ENCODE data around the gene AHNAK. TPM values are rescaled to one million over a fixed set of nuclear protein-coding genes. Genes with fewer than 3 reads are reported as not detected.
A peak's percentile ranks its signal among the peaks of the same experiment; 100 is the strongest.
"Not testable (repeated sequence)": the region's sequence is repeated elsewhere in the genome, so short reads cannot be mapped to it uniquely, and the experiment has no call there.

AHNAK gene
- total RNA-seq, 2 donors from 2014 or later = 155 to 336 TPM

- no peaks in the 10 kb centered on the region for H3K9me3 Mint-ChIP-seq
- no peaks in the 10 kb centered on the region for H3K27me3 Mint-ChIP-seq
- ATAC-seq (replicated peaks) = no peak
- H3K27ac Mint-ChIP-seq = no peak overlapping the region
- H3K4me3 Mint-ChIP-seq = no peak overlapping the region
- peaks cover 82% of the 10 kb centered on the region for H3K36me3 Mint-ChIP-seq (ENCODE audit: low read depth)
- H3K4me1 Mint-ChIP-seq = peaks cover 10% of the 10 kb centered on the region
These were observed 31.9 kb upstream of the AHNAK start for GRCh38 chr11:62578541-62578940.

DNA sequence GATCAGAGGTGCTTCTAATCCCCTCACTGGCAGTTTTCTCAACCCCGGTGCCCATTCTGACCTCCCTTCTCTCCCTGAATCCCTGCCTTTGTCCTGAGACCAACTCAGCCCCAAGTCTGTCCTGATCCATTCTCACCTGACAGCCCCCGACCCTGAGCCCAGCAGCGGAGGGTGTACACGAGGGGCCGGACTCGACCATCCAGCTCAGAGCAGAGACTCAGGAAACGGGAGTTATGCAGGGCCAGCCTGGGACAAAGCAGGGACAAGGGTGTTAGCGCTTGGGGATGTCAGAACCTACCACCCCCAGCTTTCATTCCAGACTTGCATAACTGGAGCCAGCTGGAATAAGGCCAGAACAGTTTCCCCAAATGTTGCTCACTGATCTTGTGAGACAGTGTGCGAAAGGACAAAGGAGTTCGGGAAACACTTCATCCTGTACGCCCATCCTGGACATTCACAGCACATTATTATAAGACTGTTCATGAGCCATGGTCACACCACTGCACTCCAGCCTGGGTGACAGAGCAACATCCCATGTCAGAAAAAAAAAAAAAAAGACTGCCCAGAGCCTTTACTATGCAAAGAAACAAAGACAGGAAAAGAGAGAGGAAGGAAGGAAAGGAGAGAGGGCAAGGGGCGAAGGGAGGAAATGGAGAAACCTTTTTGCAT is 30.6 kb upstream of the AHNAK start:
- ATAC-seq (replicated peaks) = no peak
- H3K4me3 Mint-ChIP-seq = no peak overlapping the region
- H3K27ac Mint-ChIP-seq = peak overlapping the region; percentile 8
- H3K9me3 Mint-ChIP-seq = no peaks in the 10 kb centered on the region
- H3K27me3 Mint-ChIP-seq = no peaks in the 10 kb centered on the region
- peaks cover 82% of the 10 kb centered on the region for H3K36me3 Mint-ChIP-seq (ENCODE audit: low read depth)
- H3K4me1 Mint-ChIP-seq = peaks cover 17% of the 10 kb centered on the region

- Mint-ChIP-seq H3K27me3 (no peaks in the 10 kb centered on the region), H3K9me3 (no peaks in the 10 kb centered on the region), H3K27ac (peak overlapping the region; percentile 98), H3K4me3 (peak overlapping the region; percentile 98), H3K36me3 (ENCODE audit: low read depth) (peaks cover 82% of the 10 kb centered on the region), H3K4me1 (peaks cover 30% of the 10 kb centered on the region)
- no peak for ATAC-seq (replicated peaks)
These were observed 29.2 kb upstream of the AHNAK start for GRCh38 chr11:62575837-62576236.

DNA sequence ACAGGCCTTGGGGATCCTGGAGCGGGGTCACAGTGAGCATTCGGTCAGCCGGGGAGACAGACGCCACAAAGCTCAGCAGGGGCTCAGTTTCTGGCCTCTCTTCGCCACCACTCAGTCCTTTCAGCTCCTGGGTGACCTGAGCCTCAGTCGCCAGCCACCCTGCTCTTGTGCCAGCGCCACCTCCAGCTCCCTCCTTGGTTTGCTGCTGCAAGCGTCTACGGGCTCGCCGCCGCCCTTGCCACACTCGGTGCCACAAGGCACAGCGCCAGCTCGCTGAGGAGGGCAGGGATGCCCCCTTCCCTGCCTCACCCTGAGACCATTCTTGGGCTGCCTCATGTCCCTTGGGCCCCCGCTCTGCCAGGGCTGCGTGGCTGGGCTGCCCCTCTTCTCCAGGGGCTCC is 28.6 kb upstream of the AHNAK start:
- Mint-ChIP-seq H3K27ac (peak overlapping the region; percentile 98), H3K36me3 (ENCODE audit: low read depth) (peaks cover 86% of the 10 kb centered on the region)
- ATAC-seq (replicated peaks) = no peak

DNA sequence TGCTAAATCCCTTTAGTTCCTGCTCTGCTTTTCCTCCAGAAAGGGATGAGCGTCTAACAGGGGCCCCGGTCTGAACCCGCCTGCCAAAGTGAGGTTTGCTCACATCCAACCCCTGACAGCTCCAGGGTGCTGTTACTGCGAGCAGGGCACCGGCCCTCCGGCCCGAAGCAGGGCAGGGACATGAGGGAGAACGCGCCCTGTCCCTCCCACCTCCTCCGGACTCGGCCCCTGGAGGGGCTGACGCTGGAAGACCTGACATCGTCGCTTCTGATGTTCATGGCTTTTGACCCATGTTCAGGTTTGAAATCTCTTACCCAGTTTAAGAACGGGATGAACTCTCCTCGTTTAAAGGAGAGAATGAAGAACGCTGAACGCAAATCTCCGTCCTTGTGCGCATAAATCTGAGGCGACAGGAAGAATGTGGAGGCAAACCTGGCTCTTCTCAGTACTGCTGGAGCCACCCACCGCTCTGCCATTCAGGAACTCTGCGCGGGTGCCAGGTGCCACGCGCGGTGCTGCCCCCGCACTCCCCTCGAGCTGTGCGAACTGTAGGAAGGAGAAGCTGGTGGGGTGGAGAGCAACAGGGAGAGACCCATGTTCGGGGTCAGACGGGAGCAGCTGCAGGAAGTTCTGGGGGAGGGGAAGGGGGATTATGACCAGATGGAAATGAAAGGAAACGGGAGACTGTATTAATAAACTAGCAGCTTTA is 27.9 kb upstream of the AHNAK start:
- ATAC-seq (replicated peaks) = peak; percentile 22
- H3K4me3 Mint-ChIP-seq = peak overlapping the region; percentile 98
- H3K9me3 Mint-ChIP-seq = no peaks in the 10 kb centered on the region
- peak overlapping the region; percentile 98 for H3K27ac Mint-ChIP-seq
- H3K27me3 Mint-ChIP-seq = no peaks in the 10 kb centered on the region
- H3K4me1 Mint-ChIP-seq = peaks cover 33% of the 10 kb centered on the region
- H3K36me3 Mint-ChIP-seq (ENCODE audit: low read depth) = peaks cover 93% of the 10 kb centered on the region

More for the DNA sequence above, 28.6 kb upstream of the AHNAK start:
- Mint-ChIP-seq H3K4me1 (peaks cover 33% of the 10 kb centered on the region), H3K27me3 (no peaks in the 10 kb centered on the region), H3K9me3 (no peaks in the 10 kb centered on the region), H3K4me3 (peak overlapping the region; percentile 98)

DNA sequence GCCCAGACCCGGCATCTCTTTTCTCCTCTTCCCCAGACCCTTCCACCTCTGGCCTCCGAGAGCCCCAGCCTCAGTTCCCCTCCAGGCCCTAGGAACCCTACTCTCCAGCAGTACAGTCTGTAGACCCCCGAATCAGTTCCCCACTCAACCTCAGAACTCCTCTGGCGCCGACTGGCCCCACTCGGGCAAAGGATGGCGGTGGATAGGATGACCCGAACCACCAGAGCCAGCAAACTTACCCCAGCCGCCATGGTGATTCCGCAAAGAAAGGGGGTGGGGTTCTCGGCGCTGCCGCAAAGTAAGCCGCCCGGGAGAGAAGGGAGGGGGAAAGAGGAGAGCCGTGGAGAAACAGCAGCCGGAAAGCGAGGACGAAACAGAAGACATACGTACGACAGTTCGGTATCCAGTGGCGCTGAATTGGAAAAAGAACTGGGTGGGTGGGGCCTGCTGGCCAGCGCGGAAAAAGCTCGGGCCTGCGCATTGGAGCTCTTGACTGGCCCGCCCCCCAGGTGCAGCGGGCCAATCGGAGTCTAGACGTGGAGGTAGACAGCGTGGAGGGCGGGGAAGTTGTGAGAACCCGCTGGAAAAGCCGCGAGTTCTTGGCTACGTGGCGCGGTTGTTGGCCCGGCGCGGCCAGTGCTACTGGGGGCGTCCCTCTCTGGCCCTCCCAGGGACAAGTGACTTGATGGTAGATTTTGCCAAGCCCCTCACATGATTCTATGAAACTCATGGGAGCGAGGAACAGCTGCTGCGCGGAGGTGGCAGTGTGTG is 27.2 kb upstream of the AHNAK start, which contains the start of gene EEF1G:
EEF1G (minus strand) TSS at position 300 of the 771 bp plus-strand sequence; CDS start at position 251, 49 bp downstream.
- no peaks in the 10 kb centered on the region for H3K9me3 Mint-ChIP-seq
- peak within 1 kb of the TSS; percentile 98 for H3K27ac Mint-ChIP-seq
- H3K36me3 Mint-ChIP-seq (ENCODE audit: low read depth) = peaks cover 99% of the 10 kb centered on the region
- peak within 1 kb of the TSS; percentile 98 for H3K4me3 Mint-ChIP-seq
- H3K27me3 Mint-ChIP-seq = no peaks in the 10 kb centered on the region
- peaks cover 33% of the 10 kb centered on the region for H3K4me1 Mint-ChIP-seq
- peak; percentile 95 for ATAC-seq (replicated peaks)

- H3K4me1 Mint-ChIP-seq = peaks cover 33% of the 10 kb centered on the region
- peak overlapping the region; percentile 98 for H3K4me3 Mint-ChIP-seq
- no peaks in the 10 kb centered on the region for H3K27me3 Mint-ChIP-seq
- peaks cover 99% of the 10 kb centered on the region for H3K36me3 Mint-ChIP-seq (ENCODE audit: low read depth)
- H3K27ac Mint-ChIP-seq = peak overlapping the region; percentile 98
- no peaks in the 10 kb centered on the region for H3K9me3 Mint-ChIP-seq
- ATAC-seq (replicated peaks) = no peak
These were observed 26.5 kb upstream of the AHNAK start for GRCh38 chr11:62573006-62573591.

- peak overlapping the region; percentile 98 for H3K4me3 Mint-ChIP-seq
- H3K36me3 Mint-ChIP-seq (ENCODE audit: low read depth) = peaks cover 99% of the 10 kb centered on the region
- H3K9me3 Mint-ChIP-seq = no peaks in the 10 kb centered on the region
- ATAC-seq (replicated peaks) = no peak
- H3K27me3 Mint-ChIP-seq = no peaks in the 10 kb centered on the region
- peak overlapping the region; percentile 98 for H3K27ac Mint-ChIP-seq
- H3K4me1 Mint-ChIP-seq = peaks cover 34% of the 10 kb centered on the region
These were observed 25.8 kb upstream of the AHNAK start for GRCh38 chr11:62572431-62572830.

DNA sequence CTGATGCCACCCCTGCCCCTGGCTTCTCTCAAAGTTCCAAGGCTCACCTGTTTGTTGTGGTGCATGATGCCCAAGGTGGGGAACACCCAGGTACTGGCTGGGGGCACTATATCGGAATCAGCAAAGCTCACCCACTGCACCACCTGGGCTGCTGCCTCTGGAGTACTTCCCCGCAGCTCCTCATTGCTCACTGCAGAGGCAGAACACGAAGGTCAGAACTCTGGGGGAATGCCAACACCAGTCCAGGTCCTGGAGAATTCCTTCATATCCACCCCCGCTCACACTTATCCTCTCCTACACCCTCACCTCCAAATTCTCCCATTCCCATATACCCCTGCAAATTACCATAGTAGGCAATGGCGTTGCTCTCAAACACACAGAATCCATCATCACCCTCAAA is 24.9 kb upstream of the AHNAK start:
- Mint-ChIP-seq H3K36me3 (ENCODE audit: low read depth) (peaks cover 99% of the 10 kb centered on the region), H3K4me1 (peaks cover 41% of the 10 kb centered on the region), H3K4me3 (peak overlapping the region; percentile 98), H3K27ac (peak overlapping the region; percentile 98)
- H3K9me3 Mint-ChIP-seq; ATAC-seq (replicated peaks); H3K27me3 Mint-ChIP-seq: not testable (repeated sequence)

GRCh38 chr11:62570903-62571302 is 24.3 kb upstream of the AHNAK start:
- Mint-ChIP-seq H3K4me1 (peaks cover 41% of the 10 kb centered on the region), H3K36me3 (ENCODE audit: low read depth) (peaks cover 100% of the 10 kb centered on the region), H3K27ac (peak overlapping the region; percentile 98), H3K4me3 (peak overlapping the region; percentile 98)
- H3K27me3 Mint-ChIP-seq; H3K9me3 Mint-ChIP-seq; ATAC-seq (replicated peaks): not testable (repeated sequence)

DNA sequence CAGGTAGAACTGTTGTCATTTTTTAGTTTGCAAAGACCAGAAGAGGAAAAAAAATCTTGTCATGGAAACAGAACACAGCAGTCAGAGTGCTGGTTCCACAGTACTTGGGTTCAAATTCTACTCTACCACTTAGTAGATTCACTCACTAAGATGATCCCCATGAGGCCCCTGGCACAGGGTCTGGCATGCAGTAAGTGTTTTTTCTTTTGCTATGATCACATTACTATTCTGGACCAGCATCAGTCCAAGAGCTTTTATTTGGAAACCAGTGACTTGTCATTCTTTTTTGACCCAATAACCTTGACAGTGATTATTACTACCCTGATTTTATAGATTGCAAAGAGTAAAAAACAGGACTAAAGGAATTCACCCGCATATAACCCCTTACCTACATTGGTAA is 23.0 kb upstream of the AHNAK start:
- Mint-ChIP-seq H3K27ac (no peak overlapping the region), H3K4me3 (peak overlapping the region; percentile 98), H3K36me3 (ENCODE audit: low read depth) (peaks cover 100% of the 10 kb centered on the region)

GRCh38 chr11:62567018-62567633 is 20.5 kb upstream of the AHNAK start:
- no peaks in the 10 kb centered on the region for H3K27me3 Mint-ChIP-seq
- peak overlapping the region; percentile 77 for H3K4me3 Mint-ChIP-seq
- H3K9me3 Mint-ChIP-seq = no peaks in the 10 kb centered on the region
- peak overlapping the region; percentile 93 for H3K27ac Mint-ChIP-seq
- peaks cover 26% of the 10 kb centered on the region for H3K4me1 Mint-ChIP-seq
- H3K36me3 Mint-ChIP-seq (ENCODE audit: low read depth) = peaks cover 99% of the 10 kb centered on the region
- peak; percentile 71 for ATAC-seq (replicated peaks)

More for the DNA sequence above, 23.0 kb upstream of the AHNAK start:
- no peak for ATAC-seq (replicated peaks)
- H3K27me3 Mint-ChIP-seq = no peaks in the 10 kb centered on the region
- no peaks in the 10 kb centered on the region for H3K9me3 Mint-ChIP-seq
- peaks cover 33% of the 10 kb centered on the region for H3K4me1 Mint-ChIP-seq

GRCh38 chr11:62566247-62566646 is 19.6 kb upstream of the AHNAK start:
- peak overlapping the region; percentile 77 for H3K4me3 Mint-ChIP-seq
- H3K4me1 Mint-ChIP-seq = peaks cover 23% of the 10 kb centered on the region
- peaks cover 99% of the 10 kb centered on the region for H3K36me3 Mint-ChIP-seq (ENCODE audit: low read depth)

More at GRCh38 chr11:62566247-62566646, 19.6 kb upstream of the AHNAK start:
- Mint-ChIP-seq H3K27ac (peak overlapping the region; percentile 93), H3K9me3 (no peaks in the 10 kb centered on the region), H3K27me3 (no peaks in the 10 kb centered on the region)
- ATAC-seq (replicated peaks) = no peak
